22Rv1 (cell line): ENCODE results near the gene FAM222A.

Source experiments
- CTCF ChIP-seq: fragments of 450-650 bp; IDR thresholded peaks from 2 replicates; pipeline ENCODE4 v1.5.1; 2017; ENCODE audit warnings: mild to moderate bottlenecking
- ZFX ChIP-seq: fragments of 450-650 bp; IDR thresholded peaks from 2 replicates; pipeline ENCODE4 v1.6.1; 2017; ENCODE audit warnings: antibody characterized with exemption, borderline replicate concordance

GRCh38 chr12:109709401-109709991, 4.1 kb upstream of the FAM222A start:
- TF ChIP-seq CTCF (no peak), ZFX (no peak)
